Activated naive CD4-positive, alpha-beta T cell treated with anti-CD3 and anti-CD28 coated beads, Interleukin-2, amount 50 U/mL, for 24 hours (primary cell): ENCODE results near the gene PHLDA2.
"Not testable (repeated sequence)": the region's sequence is repeated elsewhere in the genome, so short reads cannot be mapped to it uniquely, and the experiment has no call there.

ENCODE experiments used
- H3K27ac Mint-ChIP-seq: one replicate; pipeline ENCODE4 v1.8.0; 2021; ENCODE audit warnings: mild to moderate bottlenecking, mixed read lengths
- H3K27me3 Mint-ChIP-seq: one replicate; pipeline ENCODE4 v1.8.0; 2021; ENCODE audit warnings: mixed read lengths
- H3K36me3 Mint-ChIP-seq: one replicate; pipeline ENCODE4 v1.8.0; 2021; ENCODE audit warnings: mixed read lengths
- H3K4me1 Mint-ChIP-seq: one replicate; pipeline ENCODE4 v1.8.0; 2021; ENCODE audit warnings: mixed read lengths
- H3K4me3 Mint-ChIP-seq: one replicate; pipeline ENCODE4 v1.8.0; 2021; ENCODE audit warnings: mild to moderate bottlenecking, mixed read lengths
- H3K9me3 Mint-ChIP-seq: one replicate; pipeline ENCODE4 v1.8.0; 2021; ENCODE audit warnings: mixed read lengths

Gene PHLDA2

DNA sequence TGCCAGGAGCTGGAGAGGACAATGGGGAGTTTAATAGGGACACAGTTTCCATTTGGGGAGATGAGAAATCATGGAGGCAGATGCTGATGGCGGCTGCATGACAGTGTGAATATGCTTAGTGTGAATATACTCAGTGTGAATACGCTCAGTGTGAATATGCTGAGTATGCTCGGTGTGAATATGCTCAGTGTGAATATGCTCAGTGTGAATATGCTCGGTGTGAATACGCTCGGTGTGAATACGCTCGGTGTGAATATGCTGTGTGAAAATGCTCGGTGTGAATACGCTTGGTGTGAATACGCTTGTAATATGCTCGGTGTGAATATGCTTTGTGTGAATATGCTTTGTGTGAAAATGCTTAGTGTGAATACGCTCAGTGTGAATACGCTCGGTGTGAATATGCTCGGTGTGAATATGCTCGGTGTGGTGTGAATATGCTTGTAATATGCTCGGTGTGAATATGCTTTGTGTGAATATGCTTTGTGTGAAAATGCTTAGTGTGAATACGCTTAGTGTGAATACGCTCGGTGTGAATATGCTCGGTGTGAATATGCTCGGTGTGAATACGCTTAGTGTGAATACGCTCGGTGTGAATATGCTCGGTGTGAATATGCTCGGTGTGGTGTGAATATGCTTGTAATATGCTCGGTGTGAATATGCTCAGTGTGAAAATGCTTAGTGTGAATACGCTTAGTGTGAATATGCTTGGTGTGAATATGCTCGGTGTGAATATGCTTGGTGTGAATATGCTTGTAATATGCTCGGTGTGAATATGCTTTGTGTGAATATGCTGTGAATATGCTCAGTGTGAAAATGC is 8.6 kb upstream of the PHLDA2 start:
- H3K36me3 Mint-ChIP-seq, H3K4me3 Mint-ChIP-seq, H3K27me3 Mint-ChIP-seq, H3K4me1 Mint-ChIP-seq, H3K9me3 Mint-ChIP-seq: not testable (repeated sequence)
- peak overlapping the region; percentile 80 for H3K27ac Mint-ChIP-seq

DNA sequence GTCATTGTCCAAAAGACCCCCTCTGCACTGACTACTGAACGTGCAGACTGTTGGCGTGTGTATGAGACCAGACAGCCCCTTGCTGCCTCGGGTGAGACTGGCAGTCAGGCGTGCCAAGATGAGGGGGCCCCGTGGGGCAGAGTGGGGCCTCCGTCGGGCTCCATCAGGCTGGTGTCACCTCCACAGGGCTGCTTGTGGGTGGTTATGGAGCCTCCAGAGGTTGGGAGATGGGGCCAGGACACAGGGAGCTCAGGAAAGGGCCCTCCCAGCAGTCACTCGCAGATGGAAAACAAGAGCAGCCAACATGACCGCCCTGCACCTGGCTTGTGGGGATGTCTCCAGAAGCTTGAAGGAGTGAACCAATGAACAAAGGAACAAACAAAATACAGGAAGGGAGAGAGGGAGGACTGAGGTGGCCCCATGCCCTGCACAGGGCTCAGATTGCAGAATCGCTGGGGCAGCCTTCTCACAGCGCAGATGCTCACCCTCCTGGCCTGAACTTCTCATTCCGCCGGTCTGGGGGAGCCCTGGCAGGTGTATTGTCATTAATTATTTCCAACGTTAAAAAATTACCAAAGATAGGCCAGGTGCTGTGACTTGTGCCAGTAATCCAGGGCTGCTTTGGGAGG is 5.5 kb upstream of the PHLDA2 start:
- no peaks in the 10 kb centered on the region for H3K9me3 Mint-ChIP-seq
- no peaks in the 10 kb centered on the region for H3K27me3 Mint-ChIP-seq
- peaks cover 8% of the 10 kb centered on the region for H3K36me3 Mint-ChIP-seq
- no peak overlapping the region for H3K27ac Mint-ChIP-seq
- H3K4me3 Mint-ChIP-seq = no peak overlapping the region
- peaks cover 6% of the 10 kb centered on the region for H3K4me1 Mint-ChIP-seq

DNA sequence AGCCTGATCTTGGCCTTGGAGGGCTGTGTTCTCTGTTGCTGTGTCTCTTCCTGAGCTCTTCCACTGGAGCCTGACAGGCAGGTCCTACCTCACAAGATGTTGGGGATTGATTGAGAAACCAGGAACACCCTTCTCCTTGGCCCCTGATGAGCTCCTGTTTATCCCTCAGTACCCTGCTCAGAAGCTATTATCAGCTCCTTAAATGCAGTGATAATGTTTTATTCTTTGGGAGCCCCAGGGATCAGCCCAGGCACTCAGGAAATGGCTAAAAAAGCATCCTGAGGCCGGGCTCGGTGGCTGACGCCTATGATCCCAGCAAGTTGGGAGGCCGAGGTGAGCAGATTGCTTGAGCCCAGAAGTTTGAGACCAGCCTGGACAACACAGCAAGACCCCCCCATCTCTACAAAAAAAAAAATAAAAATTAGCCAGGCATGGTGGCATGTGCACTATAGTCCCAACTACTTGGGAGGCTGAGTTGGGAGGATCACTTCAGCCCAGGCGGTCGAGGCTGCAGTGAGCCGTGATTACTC is 4.9 kb upstream of the PHLDA2 start:
- Mint-ChIP-seq H3K27me3 (no peaks in the 10 kb centered on the region), H3K36me3 (peaks cover 8% of the 10 kb centered on the region), H3K27ac (no peak overlapping the region), H3K4me1 (peaks cover 5% of the 10 kb centered on the region), H3K4me3 (no peak overlapping the region), H3K9me3 (no peaks in the 10 kb centered on the region)

DNA sequence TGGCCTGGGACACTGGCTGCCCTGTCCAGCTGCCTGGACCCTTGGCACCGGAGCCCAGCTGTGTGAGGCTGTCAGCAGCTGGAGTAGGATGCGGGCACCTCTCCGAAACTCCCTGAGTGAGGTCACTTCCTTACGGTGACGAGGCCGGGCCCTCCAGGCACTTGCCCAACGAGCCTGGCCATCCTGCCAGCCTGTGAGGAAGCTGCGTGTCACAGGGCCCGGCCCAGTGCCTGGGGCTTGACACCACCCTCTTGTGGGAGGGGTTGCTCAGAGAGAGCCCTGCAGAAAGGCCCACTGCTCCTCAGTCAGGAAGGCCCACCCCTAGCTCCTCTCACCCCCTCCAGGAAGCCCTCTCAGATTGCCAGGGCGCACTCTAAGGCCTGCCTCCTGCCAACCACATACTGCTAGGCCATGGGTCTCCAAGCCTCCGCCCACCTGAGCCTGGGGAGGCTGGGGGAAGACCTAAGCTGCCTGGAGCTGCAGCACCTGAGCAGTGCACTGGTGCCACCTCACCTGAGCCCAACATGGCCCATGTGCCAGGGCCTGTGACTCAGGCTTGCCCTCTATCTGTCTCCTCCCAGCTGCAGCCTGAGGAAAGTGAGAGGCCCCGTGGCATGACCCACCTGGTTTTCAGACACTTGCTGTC is 4.3 kb upstream of the PHLDA2 start:
- H3K27me3 Mint-ChIP-seq = peaks cover 1% of the 10 kb centered on the region
- H3K27ac Mint-ChIP-seq = no peak overlapping the region
- H3K9me3 Mint-ChIP-seq = no peaks in the 10 kb centered on the region
- peaks cover 8% of the 10 kb centered on the region for H3K4me1 Mint-ChIP-seq
- peaks cover 5% of the 10 kb centered on the region for H3K36me3 Mint-ChIP-seq
- no peak overlapping the region for H3K4me3 Mint-ChIP-seq

GRCh38 chr11:2932850-2933251 is 3.6 kb upstream of the PHLDA2 start:
- Mint-ChIP-seq H3K4me1 (peaks cover 13% of the 10 kb centered on the region), H3K4me3 (no peak overlapping the region), H3K36me3 (peaks cover 2% of the 10 kb centered on the region), H3K9me3 (no peaks in the 10 kb centered on the region), H3K27me3 (peaks cover 5% of the 10 kb centered on the region), H3K27ac (no peak overlapping the region)

DNA sequence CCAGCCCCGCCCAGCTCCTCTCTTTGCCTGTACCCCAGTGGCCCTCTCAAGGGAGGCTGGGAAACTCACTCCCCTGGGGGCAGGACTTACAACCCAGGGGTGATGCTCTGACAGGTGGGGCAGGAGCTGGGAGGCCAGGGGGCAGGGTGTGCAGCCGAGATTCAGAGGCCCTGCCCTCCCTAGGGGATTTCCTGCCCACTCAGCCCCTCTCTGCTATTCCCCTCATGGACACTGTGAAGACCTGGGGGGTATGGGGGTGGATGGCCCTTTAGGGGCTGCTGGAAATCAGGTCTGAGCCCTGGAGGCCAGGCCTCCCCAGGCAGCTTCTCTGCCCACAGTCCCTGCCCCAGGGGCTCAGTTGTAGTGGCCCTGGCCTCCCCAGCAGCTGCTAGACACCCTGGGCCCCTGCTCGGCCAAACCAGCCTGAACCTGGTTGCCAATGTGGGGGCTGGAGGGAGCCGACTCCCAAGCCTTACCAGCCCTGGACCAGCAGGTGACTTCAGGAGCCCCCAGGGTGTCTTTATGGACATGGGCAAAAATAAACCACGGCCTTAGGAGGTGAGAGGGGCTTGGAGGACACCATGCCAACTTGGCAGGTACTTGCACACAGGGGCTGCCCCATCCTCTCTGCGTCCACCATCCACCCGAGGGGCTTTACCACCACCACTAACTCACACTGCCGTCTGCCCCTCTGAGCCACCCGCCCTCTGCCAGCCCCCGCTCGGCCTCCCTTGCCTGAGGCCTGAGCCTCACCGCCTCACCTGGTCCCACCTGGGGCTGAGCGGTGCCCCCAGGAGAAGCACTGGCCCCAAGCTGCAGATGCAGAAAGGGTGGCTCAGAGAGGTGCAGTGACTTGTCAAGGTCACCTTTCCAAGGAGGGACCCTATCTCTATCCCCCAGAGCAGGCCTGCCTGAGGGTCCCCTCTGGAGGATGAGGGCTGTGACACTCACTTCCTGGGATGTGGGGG is 2.8 kb upstream of the PHLDA2 start:
- Mint-ChIP-seq H3K27me3 (peaks cover 5% of the 10 kb centered on the region), H3K27ac (no peak overlapping the region), H3K9me3 (no peaks in the 10 kb centered on the region), H3K4me3 (no peak overlapping the region), H3K36me3 (no peaks in the 10 kb centered on the region), H3K4me1 (peaks cover 15% of the 10 kb centered on the region)

DNA sequence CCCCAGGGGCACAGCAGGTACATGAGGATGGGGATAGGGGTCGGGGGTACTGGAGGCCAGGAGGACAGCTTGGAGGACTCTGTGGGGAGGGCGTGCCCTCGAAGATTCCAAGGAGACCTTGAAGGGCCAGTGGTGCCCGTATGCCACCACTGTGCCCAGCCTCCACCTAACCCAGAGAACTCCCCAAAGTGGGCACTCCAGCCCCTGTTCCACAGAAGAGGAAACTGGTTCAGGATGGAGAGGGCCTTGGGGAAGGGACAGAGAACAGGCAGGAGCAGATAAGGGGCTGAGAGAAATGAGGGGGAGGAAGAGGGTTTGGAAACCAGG is 2.2 kb upstream of the PHLDA2 start:
- Mint-ChIP-seq H3K27me3 (peaks cover 5% of the 10 kb centered on the region), H3K4me1 (peaks cover 15% of the 10 kb centered on the region), H3K4me3 (no peak overlapping the region), H3K27ac (no peak overlapping the region), H3K9me3 (no peaks in the 10 kb centered on the region), H3K36me3 (no peaks in the 10 kb centered on the region)

GRCh38 chr11:2930704-2931419 is 1.6 kb upstream of the PHLDA2 start:
- peak overlapping the region; percentile 85 for H3K4me3 Mint-ChIP-seq
- no peaks in the 10 kb centered on the region for H3K9me3 Mint-ChIP-seq
- peaks cover 15% of the 10 kb centered on the region for H3K4me1 Mint-ChIP-seq
- H3K36me3 Mint-ChIP-seq = no peaks in the 10 kb centered on the region
- H3K27ac Mint-ChIP-seq = peak overlapping the region; percentile 84
- peaks cover 5% of the 10 kb centered on the region for H3K27me3 Mint-ChIP-seq

DNA sequence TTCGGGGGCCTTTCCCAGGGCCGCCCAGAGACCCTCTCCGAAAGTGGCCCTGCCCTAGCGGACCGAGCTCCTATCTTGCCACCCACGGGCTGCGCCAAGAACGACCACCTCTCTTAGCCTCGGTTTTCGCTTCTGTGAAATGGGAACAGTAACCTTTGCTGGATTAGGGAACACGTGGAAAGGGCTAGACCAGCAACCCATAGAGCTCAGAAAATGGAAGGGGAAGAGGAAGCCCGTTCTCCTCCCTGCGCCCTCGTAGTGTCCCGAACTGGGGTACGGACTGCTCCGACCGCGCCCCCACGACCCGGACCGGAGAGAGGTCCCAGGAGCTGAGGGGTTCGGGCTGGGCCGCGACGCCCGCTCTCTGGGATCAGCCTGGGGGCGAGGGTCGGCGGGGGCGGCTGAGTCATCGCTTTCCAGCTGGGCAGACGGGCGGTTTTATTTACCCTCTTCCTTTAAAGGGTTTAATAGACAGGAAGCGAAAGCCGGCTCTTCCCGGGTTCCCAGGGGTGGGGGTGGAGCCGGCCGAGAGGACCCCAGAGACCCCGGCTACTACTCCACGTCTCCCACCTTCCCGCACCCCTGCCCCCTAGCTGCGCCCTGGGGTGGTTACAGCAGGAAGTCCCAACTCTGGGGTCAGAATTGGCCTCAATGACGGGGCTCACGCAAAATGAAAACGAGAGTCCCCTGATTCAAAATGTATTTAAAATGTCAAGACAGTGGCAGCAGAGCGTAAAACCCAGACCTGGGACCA is 907 bp upstream of the PHLDA2 start:
- peaks cover 15% of the 10 kb centered on the region for H3K4me1 Mint-ChIP-seq
- peak overlapping the region; percentile 84 for H3K27ac Mint-ChIP-seq
- H3K27me3 Mint-ChIP-seq = peaks cover 5% of the 10 kb centered on the region
- peak overlapping the region; percentile 85 for H3K4me3 Mint-ChIP-seq
- no peaks in the 10 kb centered on the region for H3K36me3 Mint-ChIP-seq
- H3K9me3 Mint-ChIP-seq = no peaks in the 10 kb centered on the region

- Mint-ChIP-seq H3K27me3 (peaks cover 5% of the 10 kb centered on the region), H3K4me1 (peaks cover 15% of the 10 kb centered on the region), H3K36me3 (no peaks in the 10 kb centered on the region), H3K9me3 (no peaks in the 10 kb centered on the region), H3K27ac (peak overlapping the region; percentile 65), H3K4me3 (peak overlapping the region; percentile 85)
Observed at GRCh38 chr11:2929531-2929949, 320 bp upstream of the PHLDA2 start.

- H3K4me3 Mint-ChIP-seq = peak overlapping the region; percentile 78
- H3K9me3 Mint-ChIP-seq = no peaks in the 10 kb centered on the region
- H3K4me1 Mint-ChIP-seq = peaks cover 15% of the 10 kb centered on the region
- H3K27ac Mint-ChIP-seq = peak overlapping the region; percentile 46
- peaks cover 5% of the 10 kb centered on the region for H3K27me3 Mint-ChIP-seq
- no peaks in the 10 kb centered on the region for H3K36me3 Mint-ChIP-seq
Observed at GRCh38 chr11:2927851-2928604, 1.2 kb downstream of the PHLDA2 start.

- H3K27me3 Mint-ChIP-seq = peaks cover 5% of the 10 kb centered on the region
- peaks cover 15% of the 10 kb centered on the region for H3K4me1 Mint-ChIP-seq
- H3K27ac Mint-ChIP-seq = no peak overlapping the region
- no peaks in the 10 kb centered on the region for H3K36me3 Mint-ChIP-seq
- H3K4me3 Mint-ChIP-seq = no peak overlapping the region
- no peaks in the 10 kb centered on the region for H3K9me3 Mint-ChIP-seq
Observed at GRCh38 chr11:2927121-2927800, 2.0 kb downstream of the PHLDA2 start.

- H3K4me3 Mint-ChIP-seq = no peak overlapping the region
Observed at GRCh38 chr11:2926611-2927051, 2.6 kb downstream of the PHLDA2 start.

More at GRCh38 chr11:2926611-2927051, 2.6 kb downstream of the PHLDA2 start:
- H3K9me3 Mint-ChIP-seq = no peaks in the 10 kb centered on the region
- H3K36me3 Mint-ChIP-seq = no peaks in the 10 kb centered on the region
- no peak overlapping the region for H3K27ac Mint-ChIP-seq
- peaks cover 15% of the 10 kb centered on the region for H3K4me1 Mint-ChIP-seq
- H3K27me3 Mint-ChIP-seq = peaks cover 5% of the 10 kb centered on the region
